Stimulated activated CD4-positive, alpha-beta T cell treated with anti-CD3 and anti-CD28 coated beads, Interleukin-15, amount 100 ng/mL, for 48 hours (primary cell): ENCODE measurements around the gene IL21R.
"Not testable (repeated sequence)": the region's sequence is repeated elsewhere in the genome, so short reads cannot be mapped to it uniquely, and the experiment has no call there.

Source experiments
- DNase-seq, 2 donors: peaks; one replicate each; pipeline ENCODE4 v3.0.0-alpha.2; 2020; ENCODE audit warnings: low read depth in 2 of 2

Gene IL21R

GRCh38 chr16:27426423-27427408 is 24.7 kb downstream of the IL21R start:
- DNase-seq = peak; percentile 66 to 69

- DNase-seq = no peak
Measured at GRCh38 chr16:27427538-27427937, 25.6 kb downstream of the IL21R start.

- no peak for DNase-seq
Measured at GRCh38 chr16:27428026-27428785, 26.2 kb downstream of the IL21R start.

DNA sequence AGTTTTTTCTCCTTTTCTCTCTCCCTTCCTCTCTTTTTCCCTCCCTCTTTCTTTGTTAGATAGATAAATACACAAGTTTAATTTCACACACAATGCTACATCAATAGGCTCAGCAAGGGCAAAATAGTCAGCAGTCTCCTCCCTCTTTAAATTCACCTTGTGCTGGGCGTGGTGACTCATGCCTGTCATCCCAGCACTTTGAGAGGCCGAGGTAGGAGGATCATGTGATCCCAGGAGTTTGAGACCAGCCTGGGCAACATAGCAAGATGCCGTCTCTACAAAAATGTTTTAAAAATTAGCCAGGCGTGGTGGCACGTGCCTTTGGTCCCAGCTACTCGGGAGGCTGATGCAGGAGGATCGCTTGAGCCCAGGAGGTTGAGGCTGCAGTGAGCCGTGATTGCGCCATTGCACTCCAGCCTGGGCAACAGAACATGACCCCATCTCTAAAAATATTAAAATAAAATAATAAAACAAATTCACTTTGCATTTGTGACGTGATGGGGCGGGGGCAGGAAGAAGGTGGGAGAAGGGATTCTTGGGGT is 27.4 kb downstream of the IL21R start:
- DNase-seq = no peak

- DNase-seq = no peak
Measured at GRCh38 chr16:27429981-27430441, 28.0 kb downstream of the IL21R start.

GRCh38 chr16:27430512-27430911 is 28.5 kb downstream of the IL21R start:
- DNase-seq = no peak

GRCh38 chr16:27430923-27431484 is 29.0 kb downstream of the IL21R start:
- DNase-seq = no peak

GRCh38 chr16:27431773-27432532 is 30.0 kb downstream of the IL21R start:
- DNase-seq = no peak

- DNase-seq = no peak
Measured at GRCh38 chr16:27432558-27432957, 30.6 kb downstream of the IL21R start.

DNA sequence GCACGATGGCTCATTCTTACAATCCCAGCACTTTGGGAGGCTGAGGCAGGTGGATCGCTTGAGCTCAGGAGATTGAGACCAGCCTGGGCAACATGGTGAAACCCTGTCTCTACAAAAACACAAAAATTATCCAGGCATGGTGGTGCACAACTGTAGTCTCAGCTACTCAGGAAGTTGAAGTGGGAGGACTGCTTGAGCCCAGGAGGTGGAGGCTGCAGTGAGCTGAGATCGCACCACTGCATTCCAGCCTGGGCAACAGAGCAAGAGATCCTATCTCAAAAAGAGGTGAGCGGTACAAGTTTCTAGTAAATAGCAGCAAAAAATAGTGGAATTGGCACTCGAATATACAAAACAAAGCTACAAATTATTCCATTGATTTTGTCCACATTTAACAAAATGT is 31.2 kb downstream of the IL21R start:
- DNase-seq = not testable (repeated sequence)

- no peak for DNase-seq
Measured at GRCh38 chr16:27433636-27434035, 31.7 kb downstream of the IL21R start.

DNA sequence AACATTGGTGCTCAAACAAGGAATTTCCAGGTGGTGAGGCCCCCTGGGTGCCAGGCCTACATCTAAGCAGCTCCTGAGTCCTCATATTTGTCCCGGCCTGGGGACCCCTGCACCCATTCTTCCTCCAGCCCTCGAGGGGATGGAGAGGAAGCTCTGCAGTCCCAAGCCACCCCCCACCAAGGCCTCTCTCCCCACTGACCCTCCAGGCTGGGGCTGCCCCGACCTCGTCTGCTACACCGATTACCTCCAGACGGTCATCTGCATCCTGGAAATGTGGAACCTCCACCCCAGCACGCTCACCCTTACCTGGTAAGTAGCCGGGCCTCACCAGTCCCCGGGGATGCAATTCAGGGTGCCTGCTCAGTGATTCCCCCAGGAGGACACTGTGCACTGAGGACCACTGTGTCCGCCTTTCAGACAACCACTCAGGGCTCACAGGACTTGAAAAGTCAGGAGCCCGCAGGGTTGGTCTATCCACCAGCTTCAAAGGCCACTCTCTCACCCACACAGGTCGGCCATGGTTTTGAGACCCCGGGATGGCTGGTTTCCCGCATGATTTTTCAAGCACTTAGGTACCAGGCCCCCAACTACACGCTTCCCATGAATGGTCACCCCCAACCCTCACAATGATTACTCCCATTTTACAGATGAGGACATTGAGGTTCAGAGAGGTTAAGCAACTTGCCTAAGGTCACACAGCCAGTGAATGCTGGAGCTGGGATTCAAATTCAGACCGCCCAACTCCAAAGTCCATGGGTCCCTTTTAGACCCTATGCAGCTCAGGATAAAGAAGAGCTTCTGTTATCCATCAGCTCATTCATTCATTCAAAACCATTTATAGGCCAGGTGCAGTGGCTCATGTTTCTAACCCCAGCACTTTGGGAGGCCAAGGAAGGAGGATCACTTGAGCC is 32.4 kb downstream of the IL21R start:
- DNase-seq = no peak

DNA sequence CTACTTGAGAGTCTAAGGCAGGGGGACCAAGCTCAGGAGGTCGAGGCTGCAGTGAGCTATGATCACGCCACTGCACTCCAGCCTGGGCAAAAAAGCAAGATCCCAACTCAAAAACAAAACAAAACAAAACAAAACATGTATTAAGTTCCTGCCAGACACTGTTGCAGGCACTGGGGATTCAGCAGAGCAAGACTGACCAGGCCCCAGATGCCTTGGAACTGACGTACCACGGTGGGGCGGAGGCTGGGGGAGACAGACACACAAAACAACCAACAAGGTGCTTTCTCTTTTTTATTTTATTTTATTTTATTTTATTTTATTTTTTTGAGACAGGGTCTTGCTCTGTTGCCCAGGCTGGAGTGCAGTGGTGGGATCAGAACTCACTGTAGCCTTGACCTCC is 33.2 kb downstream of the IL21R start:
- DNase-seq = not testable (repeated sequence)

- DNase-seq = no peak
Measured at GRCh38 chr16:27436065-27436464, 34.1 kb downstream of the IL21R start.

- DNase-seq = no peak
Measured at GRCh38 chr16:27436921-27437650, 35.1 kb downstream of the IL21R start.

GRCh38 chr16:27437946-27438345 is 36.0 kb downstream of the IL21R start:
- no peak for DNase-seq

DNA sequence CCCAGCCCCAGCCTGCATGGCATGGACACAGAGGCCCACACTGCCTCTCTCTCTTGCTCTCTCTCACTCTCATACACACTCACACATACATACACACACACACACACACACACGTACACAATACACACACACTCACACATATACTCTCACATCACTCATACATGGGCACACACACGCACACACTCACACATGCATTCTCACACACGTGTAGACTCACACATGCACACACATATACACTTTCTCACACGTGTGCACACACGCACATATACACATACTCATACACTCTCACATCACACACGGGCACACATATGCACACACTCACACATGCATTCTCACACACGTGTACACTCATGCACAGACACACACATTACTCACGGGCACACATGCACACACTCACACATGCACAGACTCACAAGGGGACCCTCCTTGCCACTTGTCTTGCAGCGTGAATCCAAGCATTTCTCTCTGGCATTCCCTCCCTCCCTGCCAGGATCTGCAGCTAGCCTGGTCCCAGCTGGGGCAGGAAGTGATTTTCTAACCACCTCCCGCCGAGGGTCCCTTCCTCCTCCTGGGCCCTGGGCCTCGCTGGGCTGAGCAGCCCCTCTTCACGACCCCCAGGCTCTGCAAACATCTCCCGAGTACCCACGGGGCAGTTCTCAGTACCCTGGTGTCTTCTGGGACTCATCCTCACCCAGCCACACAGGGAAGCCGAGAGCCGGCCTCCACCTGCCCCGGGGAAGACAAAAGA is 37.5 kb downstream of the IL21R start:
- no peak for DNase-seq

GRCh38 chr16:27441276-27441675 is 39.3 kb downstream of the IL21R start:
- DNase-seq = no peak

DNA sequence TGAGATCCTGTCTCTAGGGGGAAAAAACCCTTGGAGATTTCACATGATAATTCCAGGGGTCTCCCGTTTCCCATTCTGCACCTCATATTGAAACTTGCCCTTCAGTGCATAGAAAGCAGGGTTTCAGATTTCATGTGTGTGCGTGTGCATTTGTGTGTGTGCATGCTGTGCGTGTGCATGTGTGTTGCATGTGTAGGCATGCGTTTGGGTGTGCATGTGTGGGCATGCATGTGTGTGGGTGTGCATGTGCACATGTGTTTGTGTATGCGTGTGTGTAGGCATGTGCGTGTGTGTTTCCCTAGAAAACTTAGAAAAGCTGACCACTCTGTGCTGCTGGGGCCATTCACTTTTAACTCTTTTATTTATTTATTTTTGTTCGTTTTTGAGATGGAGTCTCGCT is 40.0 kb downstream of the IL21R start:
- DNase-seq = no peak
